ENCODE results near the gene ROR2. TPM values are rescaled to one million over a fixed set of nuclear protein-coding genes. Genes with fewer than 3 reads are reported as not detected.

Gene ROR2
- total and polyA plus RNA-seq, 2 experiments from 2014 or later: 8.1 to 18.8 TPM

- TF ChIP-seq ZNF462 (CRISPR knock-in tag; IDR thresholded peaks at IDR 0.05): no peak
- TF ChIP-seq, protein P1, sequence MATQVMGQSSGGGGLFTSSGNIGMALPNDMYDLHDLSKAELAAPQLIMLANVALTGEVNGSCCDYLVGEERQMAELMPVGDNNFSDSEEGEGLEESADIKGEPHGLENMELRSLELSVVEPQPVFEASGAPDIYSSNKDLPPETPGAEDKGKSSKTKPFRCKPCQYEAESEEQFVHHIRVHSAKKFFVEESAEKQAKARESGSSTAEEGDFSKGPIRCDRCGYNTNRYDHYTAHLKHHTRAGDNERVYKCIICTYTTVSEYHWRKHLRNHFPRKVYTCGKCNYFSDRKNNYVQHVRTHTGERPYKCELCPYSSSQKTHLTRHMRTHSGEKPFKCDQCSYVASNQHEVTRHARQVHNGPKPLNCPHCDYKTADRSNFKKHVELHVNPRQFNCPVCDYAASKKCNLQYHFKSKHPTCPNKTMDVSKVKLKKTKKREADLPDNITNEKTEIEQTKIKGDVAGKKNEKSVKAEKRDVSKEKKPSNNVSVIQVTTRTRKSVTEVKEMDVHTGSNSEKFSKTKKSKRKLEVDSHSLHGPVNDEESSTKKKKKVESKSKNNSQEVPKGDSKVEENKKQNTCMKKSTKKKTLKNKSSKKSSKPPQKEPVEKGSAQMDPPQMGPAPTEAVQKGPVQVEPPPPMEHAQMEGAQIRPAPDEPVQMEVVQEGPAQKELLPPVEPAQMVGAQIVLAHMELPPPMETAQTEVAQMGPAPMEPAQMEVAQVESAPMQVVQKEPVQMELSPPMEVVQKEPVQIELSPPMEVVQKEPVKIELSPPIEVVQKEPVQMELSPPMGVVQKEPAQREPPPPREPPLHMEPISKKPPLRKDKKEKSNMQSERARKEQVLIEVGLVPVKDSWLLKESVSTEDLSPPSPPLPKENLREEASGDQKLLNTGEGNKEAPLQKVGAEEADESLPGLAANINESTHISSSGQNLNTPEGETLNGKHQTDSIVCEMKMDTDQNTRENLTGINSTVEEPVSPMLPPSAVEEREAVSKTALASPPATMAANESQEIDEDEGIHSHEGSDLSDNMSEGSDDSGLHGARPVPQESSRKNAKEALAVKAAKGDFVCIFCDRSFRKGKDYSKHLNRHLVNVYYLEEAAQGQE (IDR thresholded peaks at IDR 0.05; ENCODE audit: unreplicated experiment): no peak
These were observed 415.7 kb downstream of the ROR2 start (continued) for GRCh38 chr9:91534374-91534773.

GRCh38 chr9:91533382-91533781 is 416.6 kb downstream of the ROR2 start:
- Histone ChIP-seq H3K4me3 (no peak overlapping the region), H3K79me2 (replicated peaks; ENCODE audit: insufficient read depth) (no peaks in the 10 kb centered on the region), H3K27me3 (ENCODE audit: insufficient read depth) (no peaks in the 10 kb centered on the region), H3K4me2 (no peak overlapping the region), H2AFZ (no peak overlapping the region), H3K4me1 (ENCODE audit: insufficient read depth) (peaks cover 6% of the 10 kb centered on the region; the same call in 1 of the 2 replicates), H3K36me3 (ENCODE audit: insufficient read depth) (no peaks in the 10 kb centered on the region), H4K20me1 (replicated peaks; ENCODE audit: insufficient read depth) (no peaks in the 10 kb centered on the region), H3K9me2 (ENCODE audit: insufficient read depth) (peaks cover 4% of the 10 kb centered on the region; the same call in 1 of the 2 replicates), H3F3A (replicated peaks; ENCODE audit: low read depth) (no peaks in the 10 kb centered on the region), H3K27ac (ENCODE audit: low read depth) (no peak overlapping the region)
- no peak overlapping the region for H3K27ac Mint-ChIP-seq
- H3K4me3 Mint-ChIP-seq: no peak overlapping the region
- ATAC-seq: no peak
- peaks cover 17% of the 10 kb centered on the region for H3K4me1 Mint-ChIP-seq
- H3K9me3 Mint-ChIP-seq: no peaks in the 10 kb centered on the region
- H3K36me3 Mint-ChIP-seq (ENCODE audit: low read depth): no peaks in the 10 kb centered on the region
- DNase-seq (ENCODE audit: low spot score): no peak
- peaks cover 5% of the 10 kb centered on the region for H3K27me3 Mint-ChIP-seq (ENCODE audit: insufficient read depth, low read depth, poor library complexity)
- TF ChIP-seq STAT1 (IDR thresholded peaks at IDR 0.05; ENCODE audit: unreplicated experiment): no peak
- no peak for TF ChIP-seq POLR2AphosphoS5 (IDR thresholded peaks at IDR 0.05; ENCODE audit: low read depth)
- TF ChIP-seq JUNB (IDR thresholded peaks at IDR 0.05; ENCODE audit: unreplicated experiment): no peak
- TF ChIP-seq EZH2phosphoT487 (IDR thresholded peaks at IDR 0.05; ENCODE audit: unreplicated experiment): no peak
- no peak for TF ChIP-seq EZH2 (IDR thresholded peaks at IDR 0.05; ENCODE audit: low read depth, unreplicated experiment)

Data from GM23338 (cell line).